B cell (primary cell): Measurements from ENCODE around the gene TSPAN15. TPM values are rescaled to one million over a fixed set of nuclear protein-coding genes. Genes with fewer than 3 reads are reported as not detected.

Experiments used
- ATAC-seq: fragments of 200-7000 bp; cut with Tn5 transposase; one replicate; pipeline ENCODE4 v1.10.0; 2021; ENCODE audit warnings: low read depth, mild to moderate bottlenecking, moderate number of reproducible peaks, moderate library complexity
- CTCF ChIA-PET: fragments of 350-600 bp; sonication (Branson Sonifier 250); formaldehyde crosslinking; loops from one replicate; lab custom pipeline; 2021; ENCODE audit warnings: antibody characterized with exemption, inconsistent platforms; lab: Charles Lee
- POLR2A ChIA-PET: fragments of 350-600 bp; sonication (Branson Sonifier 250); formaldehyde crosslinking; loops from one replicate; lab custom pipeline; 2021; ENCODE audit warnings: antibody characterized with exemption; lab: Charles Lee
- DNase-seq: peaks from one replicate; pipeline ENCODE4 v3.0.0; 2013
- H2AFZ ChIP-seq: 2 replicates; pipeline ENCODE4 v1.6.1; 2012; ENCODE audit warnings: mild to moderate bottlenecking, low read depth, low read length; ENCODE audit not compliant: insufficient read depth, poor library complexity, severe bottlenecking
- H3K27ac ChIP-seq, 2 donors: 1 replicate in 1 of 2; 2 replicates in 1 of 2; pipeline ENCODE4 v1.5.1; 2012 to 2013; ENCODE audit warnings: low read length in 2 of 2, mild to moderate bottlenecking in 2 of 2, moderate library complexity in 1 of 2
- H3K27me3 ChIP-seq, 4 experiments: fragments of 200-600 bp in 1 of 4; sonication (generic) in 1 of 4; replicated peaks in 1 of 4; 1 replicate in 2 of 4; 2 replicates in 2 of 4; pipeline versions ENCODE4 v1.6.1 to v1.7.0; 2013 to 2016; ENCODE audit warnings: low read length in 3 of 4, mild to moderate bottlenecking in 2 of 4, mixed read lengths in 1 of 4, moderate library complexity in 1 of 4; ENCODE audit not compliant: insufficient read depth in 4 of 4, control insufficient read depth in 3 of 4; ENCODE audit errors: control extremely low read depth in 1 of 4
- H3K36me3 ChIP-seq, 2 experiments: replicated peaks in 1 of 2; 1 replicate in 1 of 2; 2 replicates in 1 of 2; pipeline versions ENCODE4 v1.6.1 to v1.7.1; 2013; ENCODE audit warnings: low read length in 1 of 2; ENCODE audit not compliant: insufficient read depth in 2 of 2, control insufficient read depth in 1 of 2; ENCODE audit errors: control extremely low read depth in 1 of 2, extremely low read depth in 1 of 2
- H3K4me1 ChIP-seq, 2 donors: fragments of 200-600 bp in 1 of 2; sonication (generic) in 1 of 2; 1 replicate in 1 of 2; 2 replicates in 1 of 2; pipeline versions ENCODE4 v1.5.1 to v1.6.1; 2013 to 2017; ENCODE audit warnings: low read length in 2 of 2; ENCODE audit not compliant: control insufficient read depth in 2 of 2, insufficient read depth in 2 of 2
- H3K4me2 ChIP-seq: replicated peaks from 2 replicates; pipeline ENCODE3; 2012; ENCODE audit warnings: mild to moderate bottlenecking, low read depth, low read length; ENCODE audit not compliant: poor library complexity, severe bottlenecking
- H3K4me3 ChIP-seq, 5 experiments: fragments of 200-600 bp in 1 of 5; sonication (generic) in 1 of 5; 1 replicate in 3 of 5; 2 replicates in 2 of 5; pipeline versions ENCODE4 v1.5.1 to v1.7.0; 2011 to 2016; ENCODE audit warnings: low read length in 4 of 5, mild to moderate bottlenecking in 4 of 5, low read depth in 2 of 5, control low read depth in 1 of 5, moderate library complexity in 1 of 5; ENCODE audit not compliant: insufficient read depth in 1 of 5; ENCODE audit errors: control extremely low read depth in 1 of 5, extremely low read depth in 1 of 5
- H3K79me2 ChIP-seq: fragments of 200-600 bp; sonication (generic); one replicate; pipeline ENCODE4 v1.6.0; 2016; ENCODE audit warnings: low read length; ENCODE audit not compliant: control insufficient read depth, insufficient read depth
- H3K9ac ChIP-seq: fragments of 200-600 bp; sonication (generic); 2 replicates; pipeline ENCODE4 v1.6.1; 2017; ENCODE audit warnings: mild to moderate bottlenecking, low read length, moderate library complexity
- H3K9me3 ChIP-seq, 3 donors: one replicate each; pipeline versions ENCODE4 v1.6.1 to v1.7.1; 2013; ENCODE audit warnings: low read length in 2 of 3; ENCODE audit not compliant: control insufficient read depth in 2 of 3, insufficient read depth in 1 of 3; ENCODE audit errors: control extremely low read depth in 1 of 3
- H4K20me1 ChIP-seq: 2 replicates; pipeline ENCODE4 v1.6.0; 2012; ENCODE audit warnings: mild to moderate bottlenecking, low read length; ENCODE audit not compliant: insufficient read depth, control insufficient read depth, poor library complexity, severe bottlenecking
- H3K27ac Mint-ChIP-seq: one replicate; pipeline ENCODE4 v1.8.0; 2021; ENCODE audit warnings: mixed read lengths
- H3K27me3 Mint-ChIP-seq: one replicate; pipeline ENCODE4 v1.8.0; 2021; ENCODE audit warnings: mixed read lengths
- H3K4me1 Mint-ChIP-seq: one replicate; pipeline ENCODE4 v1.8.0; 2021; ENCODE audit warnings: mixed read lengths
- H3K4me3 Mint-ChIP-seq: one replicate; pipeline ENCODE4 v1.8.0; 2021; ENCODE audit warnings: mixed read lengths
- H3K9me3 Mint-ChIP-seq: one replicate; pipeline ENCODE4 v1.8.0; 2022; ENCODE audit warnings: mixed read lengths; ENCODE audit not compliant: insufficient read depth
- EZH2 ChIP-seq: IDR thresholded peaks from 2 replicates; pipeline ENCODE4 v1.6.1; 2012; ENCODE audit warnings: borderline replicate concordance, low read depth, mild to moderate bottlenecking, moderate library complexity, low read length; ENCODE audit not compliant: insufficient read depth, poor library complexity, severe bottlenecking
- WGBS: methylation state at CpG from one replicate; pipeline ENCODE4 v1.1.5; 2013; ENCODE audit warnings: missing lambda C conversion rate; ENCODE audit not compliant: insufficient coverage; 5-methylcytosine and 5-hydroxymethylcytosine counted together
- intact Hi-C: fragments of 100-400 bp; cut with micrococcal nuclease; formaldehyde crosslinking; loops from one replicate; pipeline ENCODE4 v1.10.0; 2022
- polyA plus RNA-seq: library from polyadenylated mRNA; depleted of rRNA; stranded (reverse); fragments of >200 nt; gene quantifications from 2 replicates; pipeline ENCODE4 v1.2.3, GENCODE V29; 2012
- total RNA-seq, 2 donors: library from RNA; stranded (reverse); fragments of 120-200 nt in 1 of 2; gene quantifications; 1 replicate in 1 of 2; 2 replicates in 1 of 2; pipeline versions ENCODE4 v1.2.3 to v1.2.4, GENCODE V29; 2013 to 2022
- TF ChIP-seq, protein P1 (sequence below): fragments of 200-600 bp; IDR thresholded peaks from one replicate; pipeline ENCODE4 v1.8.0; 2022; ENCODE audit warnings: antibody characterized with exemption, mild to moderate bottlenecking

Gene TSPAN15
- total and polyA plus RNA-seq, 2 donors (not counting 1 experiment from before 2014, with no cell fraction given): 0.13 to 0.52 TPM

DNA sequence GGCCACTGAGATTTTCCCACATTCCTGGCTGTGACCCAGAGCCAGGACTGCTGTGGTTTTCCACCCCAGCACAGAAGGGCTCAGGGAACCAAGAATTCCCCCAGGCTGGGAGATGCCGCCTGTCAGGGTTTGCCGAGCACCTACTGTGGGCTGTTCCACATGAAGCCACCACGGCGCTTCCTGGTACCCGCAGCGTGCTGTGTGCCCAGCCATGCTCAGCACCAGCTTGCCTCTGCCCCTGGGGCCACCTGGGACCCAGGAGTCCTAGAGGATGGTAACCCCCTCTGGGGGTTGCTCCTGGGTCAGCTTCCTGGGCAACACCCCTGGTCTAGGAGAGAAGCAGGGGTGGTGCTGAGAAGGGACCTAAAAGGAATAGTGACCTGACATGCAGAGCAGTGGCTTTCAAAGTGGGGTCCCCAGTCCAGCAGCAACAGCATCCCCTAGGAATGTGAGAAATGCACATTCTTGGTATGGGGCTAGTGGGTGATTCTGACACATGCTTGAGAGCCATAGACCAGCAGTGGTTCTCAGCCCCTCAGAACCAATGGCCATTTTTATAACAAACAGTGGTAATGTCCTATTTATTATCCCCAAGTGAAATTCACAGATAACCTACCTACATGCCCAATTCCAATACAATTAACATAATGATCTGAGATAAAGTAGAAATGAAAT is 53.4 kb downstream of the TSPAN15 start:
- no peaks in the 10 kb centered on the region for H3K9me3 ChIP-seq
- Mint-ChIP-seq H3K27ac (no peak overlapping the region), H3K4me3 (no peak overlapping the region), H3K27me3 (peaks cover 17% of the 10 kb centered on the region), H3K9me3 (no peaks in the 10 kb centered on the region), H3K4me1 (peaks cover 5% of the 10 kb centered on the region)
- H2AFZ ChIP-seq: no peak overlapping the region
- TF ChIP-seq EZH2: no peak
- TF ChIP-seq, protein P1, sequence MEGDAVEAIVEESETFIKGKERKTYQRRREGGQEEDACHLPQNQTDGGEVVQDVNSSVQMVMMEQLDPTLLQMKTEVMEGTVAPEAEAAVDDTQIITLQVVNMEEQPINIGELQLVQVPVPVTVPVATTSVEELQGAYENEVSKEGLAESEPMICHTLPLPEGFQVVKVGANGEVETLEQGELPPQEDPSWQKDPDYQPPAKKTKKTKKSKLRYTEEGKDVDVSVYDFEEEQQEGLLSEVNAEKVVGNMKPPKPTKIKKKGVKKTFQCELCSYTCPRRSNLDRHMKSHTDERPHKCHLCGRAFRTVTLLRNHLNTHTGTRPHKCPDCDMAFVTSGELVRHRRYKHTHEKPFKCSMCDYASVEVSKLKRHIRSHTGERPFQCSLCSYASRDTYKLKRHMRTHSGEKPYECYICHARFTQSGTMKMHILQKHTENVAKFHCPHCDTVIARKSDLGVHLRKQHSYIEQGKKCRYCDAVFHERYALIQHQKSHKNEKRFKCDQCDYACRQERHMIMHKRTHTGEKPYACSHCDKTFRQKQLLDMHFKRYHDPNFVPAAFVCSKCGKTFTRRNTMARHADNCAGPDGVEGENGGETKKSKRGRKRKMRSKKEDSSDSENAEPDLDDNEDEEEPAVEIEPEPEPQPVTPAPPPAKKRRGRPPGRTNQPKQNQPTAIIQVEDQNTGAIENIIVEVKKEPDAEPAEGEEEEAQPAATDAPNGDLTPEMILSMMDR: no peak
- ChIA-PET POLR2A (no interaction called here), CTCF (interaction anchor here (0.8 kb wide), 1 partner anchor 1667 kb away, joined by 3 read pairs; the partner anchor contains the start of gene DNAJC12)
- ATAC-seq (no peak), DNase-seq (no peak)
- H3K79me2 ChIP-seq: no peaks in the 10 kb centered on the region
- no peak overlapping the region for H3K27ac ChIP-seq
- intact Hi-C loops: loop anchor here (5.0 kb wide), 1 partner anchor 112 kb away; no protein-coding TSS in a partner anchor
- no peak overlapping the region for H3K4me2 ChIP-seq
- H3K4me3 ChIP-seq: no peak overlapping the region
- H3K9ac ChIP-seq: no peak overlapping the region
- no peaks in the 10 kb centered on the region for H4K20me1 ChIP-seq
- no peaks in the 10 kb centered on the region for H3K36me3 ChIP-seq
- 70% methylated on average over 6 of the region's 6 CpGs for WGBS
- H3K4me1 ChIP-seq: peaks cover 0 to 5% of the 10 kb centered on the region in 2 donors
- H3K27me3 ChIP-seq: no peaks in the 10 kb centered on the region

DNA sequence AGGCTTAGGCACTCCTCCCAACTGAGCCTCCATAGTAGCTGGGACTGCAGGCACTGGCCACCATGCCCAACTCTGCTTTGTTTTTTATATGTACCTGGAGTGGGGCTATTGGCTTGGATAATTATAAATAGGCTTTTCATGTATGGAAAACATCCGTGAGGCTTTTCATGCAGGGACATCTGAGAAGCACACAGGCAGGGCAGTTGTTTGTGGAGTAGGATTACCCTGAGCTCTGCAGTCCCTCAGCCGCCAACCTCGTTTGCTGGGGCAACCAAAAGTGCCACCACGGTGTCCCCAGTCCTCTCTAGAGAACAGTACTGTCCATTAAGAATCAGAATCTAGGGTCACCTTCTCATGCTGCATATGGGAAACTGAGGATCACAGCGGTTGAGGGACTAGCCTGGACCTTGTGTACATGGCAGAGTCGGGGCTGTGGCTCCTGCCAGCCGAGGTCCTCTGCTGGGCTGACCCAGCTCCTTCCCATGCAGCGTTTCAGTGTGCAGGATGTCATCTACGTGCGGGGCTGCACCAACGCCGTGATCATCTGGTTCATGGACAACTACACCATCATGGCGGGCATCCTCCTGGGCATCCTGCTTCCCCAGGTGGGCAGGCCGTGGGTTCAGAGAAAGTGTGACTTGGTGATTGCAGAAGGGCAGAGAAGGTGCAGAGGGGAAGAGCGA is 54.5 kb downstream of the TSPAN15 start:
- no peaks in the 10 kb centered on the region for H3K27me3 ChIP-seq
- H3K36me3 ChIP-seq: no peaks in the 10 kb centered on the region
- ChIA-PET POLR2A (no interaction called here), CTCF (interaction anchor here (0.7 to 1.0 kb wide), 3 partner anchors 9 to 1668 kb away, joined by 3 read pairs; partner anchors contain the start of gene DNAJC12)
- 96% methylated on average over 15 of the region's 15 CpGs for WGBS
- no peak overlapping the region for H2AFZ ChIP-seq
- no peak for DNase-seq
- H3K79me2 ChIP-seq: no peaks in the 10 kb centered on the region
- Mint-ChIP-seq H3K27ac (no peak overlapping the region), H3K4me1 (peaks cover 5% of the 10 kb centered on the region), H3K4me3 (no peak overlapping the region), H3K27me3 (peaks cover 26% of the 10 kb centered on the region), H3K9me3 (no peaks in the 10 kb centered on the region)
- H3K4me3 ChIP-seq: no peak overlapping the region
- no peaks in the 10 kb centered on the region for H3K9me3 ChIP-seq
- ATAC-seq: no peak
- H3K9ac ChIP-seq: no peak overlapping the region
- no peak overlapping the region for H3K27ac ChIP-seq
- TF ChIP-seq, protein P1: no peak
- TF ChIP-seq EZH2: no peak
- H3K4me1 ChIP-seq: peaks cover 0 to 5% of the 10 kb centered on the region in 2 donors
- H3K4me2 ChIP-seq: no peak overlapping the region
- intact Hi-C loops: loop anchor here (5.0 kb wide), 1 partner anchor 113 kb away; no protein-coding TSS in a partner anchor
- H4K20me1 ChIP-seq: no peaks in the 10 kb centered on the region
